Peyer's patch (tissue), 4 donors: ENCODE results near the gene IWS1.

Source experiments
- CTCF ChIP-seq, 6 experiments: fragments of 450-650 bp in 4 of 6; fragments of 200-600 bp in 2 of 6; sonication (generic) in 1 of 6; IDR thresholded peaks; one replicate each; pipeline ENCODE4 v1.5.1; 2017 to 2019; ENCODE audit warnings: antibody characterized with exemption in 6 of 6, mild to moderate bottlenecking in 3 of 6, moderate library complexity in 1 of 6
- POLR2A ChIP-seq, 2 donors: fragments of 450-650 bp; IDR thresholded peaks; one replicate each; pipeline ENCODE4 v1.5.1; 2017; ENCODE audit warnings: antibody characterized with exemption in 2 of 2, mild to moderate bottlenecking in 2 of 2, moderate library complexity in 2 of 2

- TF ChIP-seq CTCF (IDR thresholded peaks at IDR 0.05) (no peak), POLR2A (IDR thresholded peaks at IDR 0.05) (no peak)
These were observed 39.8 kb downstream of the IWS1 start for GRCh38 chr2:127486247-127487058.
